GM21825 (cell line): ENCODE results near the gene ENO3.

Experiments used
- ATAC-seq: cut with Tn5 transposase; IDR thresholded peaks from one replicate; pipeline ENCODE4 v1.9.1; 2021; ENCODE audit warnings: mild to moderate bottlenecking, moderate library complexity; ENCODE audit not compliant: unreplicated experiment

Gene ENO3

DNA sequence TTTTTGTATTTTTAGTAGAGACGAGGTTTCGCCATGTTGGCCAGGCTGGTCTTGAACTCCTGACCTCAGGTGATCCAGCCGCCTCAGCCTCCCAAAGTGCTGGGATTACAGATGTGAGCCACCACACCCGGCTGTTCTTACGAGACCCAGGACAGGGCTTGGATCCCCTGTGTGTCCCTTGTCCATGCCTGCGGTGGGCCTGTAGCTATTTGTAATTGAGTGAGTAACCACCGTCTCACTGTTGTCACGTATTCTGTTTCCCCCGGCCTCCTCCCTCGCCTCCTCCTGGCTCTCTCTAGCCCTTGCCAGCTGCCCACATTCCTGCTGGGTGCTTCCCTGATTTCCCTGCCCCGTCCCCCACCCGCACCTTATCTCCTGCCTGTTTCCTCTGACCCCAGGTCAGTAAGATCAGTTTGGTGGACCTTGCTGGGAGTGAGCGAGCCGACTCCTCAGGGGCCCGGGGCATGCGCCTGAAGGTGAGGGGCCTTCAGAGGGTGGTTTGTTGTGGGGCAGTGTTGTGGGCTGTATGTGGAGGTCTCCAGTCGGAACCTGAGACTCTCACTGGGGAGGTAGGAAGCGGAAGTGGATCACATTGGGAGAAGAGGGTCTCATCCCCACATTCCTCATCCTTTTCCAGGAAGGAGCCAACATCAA is 52.4 kb downstream of the ENO3 start:
- no peak for ATAC-seq
